ENCODE results near the gene CADM1. TPM values are rescaled to one million over a fixed set of nuclear protein-coding genes. Genes with fewer than 3 reads are reported as not detected.

Gene CADM1
- total and polyA plus RNA-seq, 4 donors: 13.0 to 40.6 (median 28.9) TPM

- Histone ChIP-seq H3K4me1 (ENCODE audit: control insufficient read depth in 4 of 4, insufficient read depth in 4 of 4, low read length in 3 of 4) (peaks cover 1 to 23% (median 18%) of the 10 kb centered on the region in 4 donors), H3K9me3 (ENCODE audit: control insufficient read depth in 4 of 4, low read length in 3 of 4) (no peaks in the 10 kb centered on the region), H3K27ac (ENCODE audit: low read depth in 1 of 2, low read length in 2 of 2) (no peak overlapping the region), H3K27me3 (ENCODE audit: control insufficient read depth in 4 of 4, insufficient read depth in 4 of 4, low read length in 3 of 4) (no peaks in the 10 kb centered on the region), H3K36me3 (ENCODE audit: control insufficient read depth in 4 of 4, insufficient read depth in 3 of 4, low read depth in 1 of 4, low read length in 3 of 4) (no peaks in the 10 kb centered on the region), H3K9ac (ENCODE audit: low read depth in 1 of 2, low read length in 2 of 2) (no peak overlapping the region), H3K4me3 (ENCODE audit: low read depth in 1 of 3, low read length in 3 of 3) (no peak overlapping the region)
- WGBS: 81% methylated on average over 4 of the region's 4 CpGs
- TF ChIP-seq CTCF (IDR thresholded peaks at IDR 0.05; ENCODE audit: low read depth, low read length, missing input control) (no peak), NR2F2 (IDR thresholded peaks at IDR 0.05) (no peak), YY1 (IDR thresholded peaks at IDR 0.05) (no peak), EGR1 (IDR thresholded peaks at IDR 0.05; ENCODE audit: low read depth in 2 of 2) (no peak), ZBTB33 (IDR thresholded peaks at IDR 0.05) (no peak), RAD21 (IDR thresholded peaks at IDR 0.05) (no peak), RXRA (IDR thresholded peaks at IDR 0.05) (no peak), JUND (IDR thresholded peaks at IDR 0.05) (no peak), HNF4G (IDR thresholded peaks at IDR 0.05) (no peak), HNF4A (conservative IDR thresholded peaks at IDR 0.05) (no peak), REST (IDR thresholded peaks at IDR 0.05) (no peak), FOXA2 (IDR thresholded peaks at IDR 0.05) (no peak), TAF1 (conservative IDR thresholded peaks at IDR 0.05) (no peak), ATF3 (IDR thresholded peaks at IDR 0.05) (no peak), FOXA1 (IDR thresholded peaks at IDR 0.05) (no peak), SP1 (IDR thresholded peaks at IDR 0.05) (no peak), GABPA (IDR thresholded peaks at IDR 0.05 in 1 of 2, conservative IDR thresholded peaks at IDR 0.05 in 1 of 2) (no peak), MAX (IDR thresholded peaks at IDR 0.05) (no peak)
- DNase-seq (ENCODE audit: low spot score): no peak
Observed at GRCh38 chr11:115458877-115459276, 45.3 kb downstream of the CADM1 start.

Measured in liver (tissue), 9 donors.